Measurements from ENCODE around the gene EIF3D.

The EIF3D gene, protein sequence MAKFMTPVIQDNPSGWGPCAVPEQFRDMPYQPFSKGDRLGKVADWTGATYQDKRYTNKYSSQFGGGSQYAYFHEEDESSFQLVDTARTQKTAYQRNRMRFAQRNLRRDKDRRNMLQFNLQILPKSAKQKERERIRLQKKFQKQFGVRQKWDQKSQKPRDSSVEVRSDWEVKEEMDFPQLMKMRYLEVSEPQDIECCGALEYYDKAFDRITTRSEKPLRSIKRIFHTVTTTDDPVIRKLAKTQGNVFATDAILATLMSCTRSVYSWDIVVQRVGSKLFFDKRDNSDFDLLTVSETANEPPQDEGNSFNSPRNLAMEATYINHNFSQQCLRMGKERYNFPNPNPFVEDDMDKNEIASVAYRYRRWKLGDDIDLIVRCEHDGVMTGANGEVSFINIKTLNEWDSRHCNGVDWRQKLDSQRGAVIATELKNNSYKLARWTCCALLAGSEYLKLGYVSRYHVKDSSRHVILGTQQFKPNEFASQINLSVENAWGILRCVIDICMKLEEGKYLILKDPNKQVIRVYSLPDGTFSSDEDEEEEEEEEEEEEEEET

GRCh38 chr22:36528795-36529751 is at the start of gene EIF3D:
EIF3D (minus strand) TSS chr22:36529166; CDS start chr22:36526121, 3,045 bp downstream.
- peak; percentile 92 for DNase-seq (ENCODE audit: low spot score)

GRCh38 chr22:36578619-36579018 is 49.7 kb upstream of the EIF3D start:
- DNase-seq (ENCODE audit: low spot score) = no peak

DNA sequence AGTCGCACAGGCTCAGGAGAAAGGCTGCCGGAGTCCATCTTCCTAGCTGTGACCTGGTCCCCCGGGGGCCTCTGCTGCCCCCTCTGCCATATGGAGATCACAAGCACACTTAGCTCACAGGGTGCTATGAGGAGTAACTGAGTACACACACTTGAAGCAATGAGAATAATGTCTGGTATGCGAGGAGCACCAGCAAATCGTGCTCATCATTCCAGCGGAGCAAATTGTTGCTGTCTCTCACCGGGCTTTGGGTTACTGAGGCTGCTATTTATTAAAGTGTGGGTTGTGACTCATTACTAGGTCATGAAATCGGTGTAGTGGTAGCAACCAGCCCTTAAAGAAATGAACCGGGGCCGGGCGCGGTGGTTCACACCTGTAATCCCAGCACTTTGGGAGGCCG is 48.1 kb upstream of the EIF3D start:
- no peak for DNase-seq (ENCODE audit: low spot score)

GRCh38 chr22:36574728-36575127 is 45.8 kb upstream of the EIF3D start:
- DNase-seq (ENCODE audit: low spot score) = no peak

GRCh38 chr22:36573815-36574363 is 44.9 kb upstream of the EIF3D start:
- DNase-seq (ENCODE audit: low spot score) = no peak

DNA sequence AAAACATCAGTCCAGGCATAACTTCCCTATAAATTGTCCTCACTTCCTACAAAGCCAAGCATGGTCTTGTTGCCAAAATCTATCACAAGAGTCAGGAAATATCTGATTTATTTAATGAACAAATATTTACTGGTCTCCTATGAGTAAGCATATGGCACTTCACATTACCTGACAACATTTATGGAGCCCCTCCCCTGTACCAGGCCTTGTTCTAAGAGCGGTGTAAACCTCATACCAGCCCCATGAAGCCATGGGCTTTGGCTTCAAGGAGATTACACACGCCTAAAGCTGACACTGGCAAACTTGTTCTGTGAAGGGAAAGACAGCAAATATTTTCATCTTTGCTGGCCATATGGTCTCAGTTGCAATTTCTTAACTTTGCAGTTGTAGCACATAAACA is 43.0 kb upstream of the EIF3D start:
- DNase-seq (ENCODE audit: low spot score) = no peak

GRCh38 chr22:36569999-36570398 is 41.0 kb upstream of the EIF3D start:
- DNase-seq (ENCODE audit: low spot score) = peak; percentile 82

GRCh38 chr22:36568846-36569245 is 39.9 kb upstream of the EIF3D start:
- no peak for DNase-seq (ENCODE audit: low spot score)

DNA sequence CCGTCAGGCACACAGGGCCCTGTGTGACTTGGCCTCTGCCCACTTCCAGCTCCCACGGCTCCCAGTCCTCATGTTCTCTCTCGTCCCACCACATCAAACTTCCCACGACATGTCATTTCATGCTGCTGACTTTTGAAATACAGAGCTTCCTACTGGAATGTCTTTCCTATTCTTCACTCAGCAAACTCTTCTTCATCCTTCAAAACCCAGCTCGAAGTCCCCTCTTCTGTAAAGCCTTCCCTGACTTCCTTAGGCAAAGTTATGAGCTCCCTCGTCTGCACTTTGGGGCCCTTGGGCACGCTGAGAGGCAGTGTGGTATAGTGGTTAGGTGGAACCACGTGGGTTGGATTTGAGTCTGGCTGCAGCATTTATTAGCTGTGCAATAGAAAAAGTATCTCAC is 37.8 kb upstream of the EIF3D start:
- no peak for DNase-seq (ENCODE audit: low spot score)

- no peak for DNase-seq (ENCODE audit: low spot score)
These were observed 36.7 kb upstream of the EIF3D start for GRCh38 chr22:36565686-36566085.

- DNase-seq (ENCODE audit: low spot score) = no peak
These were observed 36.2 kb upstream of the EIF3D start for GRCh38 chr22:36565159-36565507.

GRCh38 chr22:36564422-36565158 is 35.6 kb upstream of the EIF3D start:
- DNase-seq (ENCODE audit: low spot score) = no peak

- no peak for DNase-seq (ENCODE audit: low spot score)
These were observed 34.9 kb upstream of the EIF3D start for GRCh38 chr22:36563898-36564297.

DNA sequence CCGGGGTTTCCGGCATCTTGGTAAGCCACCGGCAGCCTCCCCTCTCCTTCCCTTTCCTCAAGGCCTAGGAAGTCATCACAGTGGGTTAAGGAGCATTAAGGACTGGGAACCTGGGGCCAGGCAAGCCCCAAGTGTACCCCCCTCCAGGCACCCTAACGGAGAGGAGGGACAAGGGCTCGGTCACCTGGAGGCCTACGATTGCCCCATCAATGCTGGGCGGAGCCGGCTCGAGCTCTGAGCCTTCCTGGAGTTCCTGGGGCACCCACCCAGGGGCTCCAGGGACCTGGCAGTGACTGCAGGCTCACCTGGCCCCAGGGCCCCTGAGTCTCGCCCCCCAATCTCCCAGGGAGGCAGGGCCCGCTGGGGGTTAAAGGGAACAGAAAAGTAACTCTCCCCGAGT is 34.5 kb upstream of the EIF3D start:
- no peak for DNase-seq (ENCODE audit: low spot score)

GRCh38 chr22:36563001-36563400 is 34.0 kb upstream of the EIF3D start:
- no peak for DNase-seq (ENCODE audit: low spot score)

- DNase-seq (ENCODE audit: low spot score) = no peak
These were observed 33.4 kb upstream of the EIF3D start for GRCh38 chr22:36562261-36562835.

DNA sequence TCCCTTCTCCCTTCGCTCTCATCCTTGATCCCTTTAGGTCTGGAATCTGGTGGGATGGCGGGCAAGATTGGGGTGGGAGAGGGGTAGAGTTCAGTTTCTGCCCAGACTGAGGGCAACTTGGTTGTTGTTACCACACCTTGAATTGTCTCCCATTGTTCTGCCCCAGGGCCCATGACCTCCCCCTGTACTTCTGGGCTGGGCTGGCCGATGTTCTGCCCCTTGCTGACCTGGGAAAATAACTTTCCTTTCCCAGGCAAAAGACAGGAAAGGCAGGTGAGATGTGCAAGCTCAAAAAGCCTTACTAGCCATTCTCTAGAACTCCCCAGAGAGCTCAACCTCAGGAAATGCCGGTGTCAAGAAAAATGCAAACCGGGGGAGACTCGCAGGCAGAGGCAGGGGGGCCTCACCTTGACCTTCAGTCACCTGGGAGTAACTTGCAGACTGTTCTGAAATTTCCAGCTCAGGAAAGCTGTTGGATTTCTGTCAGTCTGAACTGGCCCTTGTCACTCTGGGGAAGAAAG is 32.4 kb upstream of the EIF3D start:
- DNase-seq (ENCODE audit: low spot score) = no peak

DNA sequence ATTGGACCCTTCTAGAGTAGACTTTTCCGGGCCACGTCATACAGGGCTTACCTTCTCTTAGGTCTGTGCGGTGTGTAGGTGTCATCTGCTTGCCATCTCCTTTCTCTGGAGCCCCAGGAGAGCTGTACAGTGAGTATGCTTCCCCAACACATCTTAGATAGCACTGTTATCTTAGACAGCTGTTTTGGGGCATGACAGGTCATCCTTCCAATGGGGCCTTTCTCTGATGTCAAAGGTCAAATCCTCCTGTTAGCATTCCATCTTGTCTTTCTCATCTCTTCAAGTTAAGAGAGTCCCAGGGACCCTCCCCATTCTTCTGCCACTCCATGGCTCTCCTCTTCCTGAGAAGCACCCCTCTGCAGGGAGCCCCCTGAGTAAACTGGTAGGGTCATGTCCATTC is 31.0 kb upstream of the EIF3D start:
- no peak for DNase-seq (ENCODE audit: low spot score)

- DNase-seq (ENCODE audit: low spot score) = peak; percentile 52
These were observed 25.1 kb upstream of the EIF3D start for GRCh38 chr22:36554098-36554497.

- DNase-seq (ENCODE audit: low spot score) = no peak
These were observed 23.3 kb upstream of the EIF3D start for GRCh38 chr22:36552289-36552688.

Data from iPS-NIHi11 (cell line).